Measurements from ENCODE around the gene SLC25A53.

DNA sequence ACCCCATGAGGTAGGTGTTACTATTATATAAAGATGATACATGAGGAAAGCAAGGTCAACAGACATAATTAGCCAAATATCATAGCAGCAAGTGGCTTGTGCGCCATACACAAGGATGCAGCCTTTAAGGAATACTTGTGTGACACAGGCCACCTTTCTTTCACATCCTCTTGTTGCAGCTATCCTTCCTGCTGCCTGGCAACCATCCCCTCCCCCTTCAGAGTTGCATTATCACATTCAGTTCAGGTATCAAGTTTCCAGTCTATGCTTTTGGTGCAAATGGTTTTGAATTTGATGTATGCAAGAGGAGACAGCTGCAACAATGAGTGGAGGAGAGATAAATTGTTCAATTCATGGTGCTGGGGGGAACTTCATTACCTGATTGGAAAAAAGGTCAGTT is 38.0 kb downstream of the SLC25A53 start:
- TF ChIP-seq, protein P1, sequence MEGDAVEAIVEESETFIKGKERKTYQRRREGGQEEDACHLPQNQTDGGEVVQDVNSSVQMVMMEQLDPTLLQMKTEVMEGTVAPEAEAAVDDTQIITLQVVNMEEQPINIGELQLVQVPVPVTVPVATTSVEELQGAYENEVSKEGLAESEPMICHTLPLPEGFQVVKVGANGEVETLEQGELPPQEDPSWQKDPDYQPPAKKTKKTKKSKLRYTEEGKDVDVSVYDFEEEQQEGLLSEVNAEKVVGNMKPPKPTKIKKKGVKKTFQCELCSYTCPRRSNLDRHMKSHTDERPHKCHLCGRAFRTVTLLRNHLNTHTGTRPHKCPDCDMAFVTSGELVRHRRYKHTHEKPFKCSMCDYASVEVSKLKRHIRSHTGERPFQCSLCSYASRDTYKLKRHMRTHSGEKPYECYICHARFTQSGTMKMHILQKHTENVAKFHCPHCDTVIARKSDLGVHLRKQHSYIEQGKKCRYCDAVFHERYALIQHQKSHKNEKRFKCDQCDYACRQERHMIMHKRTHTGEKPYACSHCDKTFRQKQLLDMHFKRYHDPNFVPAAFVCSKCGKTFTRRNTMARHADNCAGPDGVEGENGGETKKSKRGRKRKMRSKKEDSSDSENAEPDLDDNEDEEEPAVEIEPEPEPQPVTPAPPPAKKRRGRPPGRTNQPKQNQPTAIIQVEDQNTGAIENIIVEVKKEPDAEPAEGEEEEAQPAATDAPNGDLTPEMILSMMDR (IDR thresholded peaks at IDR 0.05): no peak
- TF ChIP-seq POLR2A (IDR thresholded peaks at IDR 0.05): no peak
